Cardiac fibroblast (primary cell): ENCODE data around the gene GAL3ST2.
"Not testable (repeated sequence)": the region's sequence is repeated elsewhere in the genome, so short reads cannot be mapped to it uniquely, and the experiment has no call there.

Experiments used
- DNase-seq, 2 donors: peaks; one replicate each; pipeline versions ENCODE4 v3.0.0 to v3.0.0-alpha.2; 2010; ENCODE audit warnings: low read depth in 2 of 2
- H3K4me3 ChIP-seq, 2 donors: replicated peaks in 1 of 2; 1 replicate in 1 of 2; 2 replicates in 1 of 2; pipeline ENCODE4 v1.5.1; 2011; ENCODE audit warnings: low read depth in 2 of 2, low read length in 2 of 2, mild to moderate bottlenecking in 2 of 2, moderate library complexity in 1 of 2
- TF ChIP-seq, protein P1 (sequence below): IDR thresholded peaks from one replicate; pipeline ENCODE4 v1.5.1; 2011; ENCODE audit warnings: low read depth, mild to moderate bottlenecking, low read length, inconsistent platforms

GAL3ST2 gene

DNA sequence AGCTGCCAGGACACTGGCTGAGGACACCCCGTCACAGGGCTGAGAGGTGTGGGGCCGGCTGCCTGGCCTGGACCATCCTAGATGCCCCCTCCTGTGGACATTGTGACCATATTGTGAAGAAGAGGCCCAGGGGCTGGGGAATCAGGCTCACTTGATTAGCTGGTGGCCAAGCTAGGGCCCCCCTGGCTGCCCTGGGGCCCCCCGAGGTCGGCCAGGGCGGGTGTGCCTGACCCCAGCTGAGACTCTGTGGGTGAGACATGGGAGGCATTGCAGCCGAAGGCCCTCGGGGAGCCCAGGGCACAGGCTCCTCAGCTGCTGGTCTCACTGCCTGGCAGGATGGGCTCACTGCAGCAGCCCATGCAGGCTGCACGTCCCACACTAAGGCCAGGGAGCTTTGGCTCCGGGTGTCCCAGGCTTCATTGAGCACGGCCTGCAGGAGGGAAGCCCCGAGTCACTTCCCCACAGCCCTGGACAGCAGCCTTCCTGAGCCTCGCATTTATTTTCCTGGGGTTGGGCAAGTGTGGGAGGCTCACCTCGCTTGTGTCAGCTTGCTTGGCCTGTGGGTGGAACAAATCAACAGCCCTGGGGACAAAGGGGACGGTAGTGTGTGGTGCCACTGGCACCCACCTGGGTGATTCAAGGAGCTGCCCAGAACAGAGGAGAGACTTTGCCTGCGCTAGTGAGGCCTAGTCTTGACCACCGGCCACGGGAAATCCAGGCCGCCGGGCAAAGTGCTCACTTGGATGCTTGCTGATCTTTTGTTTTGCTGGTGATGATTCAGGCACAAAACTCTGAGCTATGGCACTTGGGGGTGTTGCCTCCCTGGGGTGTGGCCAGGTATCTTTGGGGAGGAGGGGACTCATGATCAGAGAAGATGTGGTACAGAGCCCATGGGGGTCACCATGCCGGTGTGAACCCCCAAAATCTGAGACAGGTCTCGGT, 1.3 kb downstream of the GAL3ST2 start:
- no peak overlapping the region for H3K4me3 ChIP-seq
- no peak for DNase-seq
- TF ChIP-seq, protein P1, sequence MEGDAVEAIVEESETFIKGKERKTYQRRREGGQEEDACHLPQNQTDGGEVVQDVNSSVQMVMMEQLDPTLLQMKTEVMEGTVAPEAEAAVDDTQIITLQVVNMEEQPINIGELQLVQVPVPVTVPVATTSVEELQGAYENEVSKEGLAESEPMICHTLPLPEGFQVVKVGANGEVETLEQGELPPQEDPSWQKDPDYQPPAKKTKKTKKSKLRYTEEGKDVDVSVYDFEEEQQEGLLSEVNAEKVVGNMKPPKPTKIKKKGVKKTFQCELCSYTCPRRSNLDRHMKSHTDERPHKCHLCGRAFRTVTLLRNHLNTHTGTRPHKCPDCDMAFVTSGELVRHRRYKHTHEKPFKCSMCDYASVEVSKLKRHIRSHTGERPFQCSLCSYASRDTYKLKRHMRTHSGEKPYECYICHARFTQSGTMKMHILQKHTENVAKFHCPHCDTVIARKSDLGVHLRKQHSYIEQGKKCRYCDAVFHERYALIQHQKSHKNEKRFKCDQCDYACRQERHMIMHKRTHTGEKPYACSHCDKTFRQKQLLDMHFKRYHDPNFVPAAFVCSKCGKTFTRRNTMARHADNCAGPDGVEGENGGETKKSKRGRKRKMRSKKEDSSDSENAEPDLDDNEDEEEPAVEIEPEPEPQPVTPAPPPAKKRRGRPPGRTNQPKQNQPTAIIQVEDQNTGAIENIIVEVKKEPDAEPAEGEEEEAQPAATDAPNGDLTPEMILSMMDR, result no peak

DNA sequence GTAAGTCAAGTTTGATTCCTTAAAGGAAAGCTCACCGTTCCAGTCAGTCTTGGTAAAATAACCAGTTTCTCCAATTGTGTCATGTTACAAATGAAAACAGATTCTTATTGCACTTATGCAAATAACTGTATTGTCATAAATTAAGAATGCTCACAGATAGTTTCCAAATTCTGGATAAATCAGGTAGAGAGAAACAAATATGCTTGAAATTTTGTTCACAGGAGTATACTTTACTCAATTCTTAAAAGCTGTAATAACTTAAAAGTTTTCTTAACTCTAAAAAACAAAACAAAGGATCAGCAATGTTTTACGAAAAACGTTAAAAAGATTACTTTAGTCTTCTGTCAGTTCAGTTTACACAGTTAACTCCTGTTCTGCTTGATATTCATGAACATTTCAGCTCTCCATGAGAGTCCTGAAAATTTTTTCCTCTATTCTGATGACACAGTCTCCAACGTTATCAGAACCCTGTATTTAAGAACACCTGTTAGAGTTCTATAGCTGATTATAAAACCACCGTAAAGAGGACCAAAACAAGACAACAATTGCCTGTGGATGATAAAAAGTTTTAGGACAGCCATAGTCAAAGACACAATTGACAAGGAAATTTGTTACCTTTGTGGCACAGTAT, 4.4 kb downstream of the GAL3ST2 start:
- TF ChIP-seq, protein P1, result no peak
- no peak for DNase-seq
- H3K4me3 ChIP-seq, result no peak overlapping the region

DNA sequence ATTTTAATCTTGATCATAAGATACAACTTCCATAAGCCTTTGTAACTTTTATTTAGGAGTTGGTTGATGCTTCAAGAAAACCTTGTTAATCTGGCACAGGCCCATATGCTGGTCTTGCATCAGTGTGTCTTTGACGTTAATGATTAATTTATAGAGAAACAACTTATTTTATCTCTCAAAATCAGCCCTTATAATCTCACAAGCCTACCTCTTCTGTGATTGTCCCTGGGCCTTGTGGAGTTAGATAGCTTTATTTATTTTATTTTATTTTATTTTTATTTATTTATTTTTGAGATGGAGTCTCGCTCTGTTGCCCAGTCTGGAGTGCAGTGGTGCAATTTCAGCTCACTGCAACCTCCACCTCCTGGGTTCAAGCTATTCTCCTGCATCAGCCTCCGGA, 5.4 kb downstream of the GAL3ST2 start:
- H3K4me3 ChIP-seq, DNase-seq: not testable (repeated sequence)

DNA sequence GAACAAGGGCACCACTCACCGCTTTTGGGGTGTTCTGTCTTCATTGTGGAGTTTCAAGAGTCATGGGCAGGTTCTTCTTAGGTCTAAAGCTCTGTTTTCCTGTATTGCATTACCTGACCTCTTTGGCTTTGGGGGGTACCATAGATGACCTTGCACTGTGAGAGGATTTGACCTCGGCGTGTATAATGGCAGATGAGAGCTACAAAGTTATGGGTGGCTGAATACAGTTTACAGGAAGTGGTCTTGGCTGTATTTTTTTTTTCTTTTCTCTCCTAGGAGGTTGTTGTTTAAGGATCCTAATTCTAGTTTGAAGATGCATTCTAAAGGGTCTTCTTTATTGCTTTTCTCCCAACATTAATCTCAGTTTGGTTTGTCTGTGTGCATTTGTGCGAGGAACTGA, 11.5 kb downstream of the GAL3ST2 start:
- TF ChIP-seq, protein P1, result no peak
- no peak overlapping the region for H3K4me3 ChIP-seq
- no peak for DNase-seq

DNA sequence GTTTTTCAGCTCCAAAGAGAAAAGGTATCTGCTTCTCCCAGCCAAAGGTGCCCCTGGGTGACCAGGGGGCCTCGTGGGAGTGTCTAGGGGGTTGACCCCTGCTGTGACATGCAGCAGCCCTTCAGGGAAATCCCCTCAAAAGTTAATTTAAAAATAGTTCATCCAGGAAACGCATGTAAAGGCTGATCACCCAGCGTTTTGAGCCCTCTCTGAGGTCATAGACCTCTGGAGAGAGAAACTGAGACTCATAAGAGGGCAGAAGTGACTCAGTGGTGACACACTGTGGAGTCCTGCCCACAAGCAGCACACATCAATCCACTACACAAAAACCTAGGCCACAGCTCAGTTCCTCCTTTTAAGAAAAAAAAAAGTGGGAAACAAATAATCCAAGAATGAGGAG, 11.9 kb downstream of the GAL3ST2 start:
- TF ChIP-seq, protein P1, result no peak
- DNase-seq, result peak in 1 of 2 donors; percentile 51
- no peak overlapping the region for H3K4me3 ChIP-seq

DNA sequence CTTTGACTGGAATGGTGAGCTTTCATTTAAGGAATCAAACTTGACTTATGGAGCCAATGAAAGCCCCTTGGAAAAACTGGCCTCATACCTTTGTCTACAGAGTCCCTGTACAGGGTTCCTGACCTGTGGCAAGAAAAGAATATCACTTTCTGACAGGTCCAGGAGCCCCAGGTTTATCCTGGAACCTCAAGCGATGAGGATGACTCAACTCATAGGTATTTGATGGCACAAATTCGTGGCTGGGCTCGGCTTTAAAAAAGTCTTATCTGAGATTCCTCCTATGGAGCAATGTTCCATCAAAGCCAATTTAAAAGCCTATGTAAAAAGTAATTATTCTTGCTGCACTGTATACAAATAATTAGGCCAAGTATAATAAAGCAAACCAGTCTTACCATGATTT, 14.8 kb downstream of the GAL3ST2 start:
- peak in 1 of 2 donors; percentile 14 for DNase-seq
- not testable (repeated sequence) for H3K4me3 ChIP-seq

DNA sequence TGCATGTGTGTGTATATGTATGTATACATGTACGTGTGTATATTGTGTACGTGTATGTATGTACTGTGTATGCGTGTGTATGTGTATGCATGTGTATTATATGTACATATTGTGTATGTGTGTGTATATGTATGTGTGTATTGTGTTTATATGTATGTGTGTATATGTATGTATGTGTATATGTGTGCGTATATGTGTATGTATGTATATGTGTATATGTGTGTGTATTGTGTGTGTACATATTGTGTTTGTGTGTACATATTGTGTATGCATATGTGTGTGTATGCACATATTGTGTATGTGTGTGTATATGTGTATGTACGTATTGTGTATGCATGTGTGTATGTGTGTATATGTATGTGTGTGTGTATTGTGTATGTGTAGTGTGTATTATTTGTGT, 16.8 kb downstream of the GAL3ST2 start:
- TF ChIP-seq, protein P1, result no peak
- DNase-seq, result no peak
- no peak overlapping the region for H3K4me3 ChIP-seq
